HG02642 (cell line): ENCODE data around the gene INTS1.

Experiments
- ATAC-seq: cut with Tn5 transposase; IDR thresholded peaks from one replicate; pipeline ENCODE4 v1.9.1; 2021; ENCODE audit warnings: mild to moderate bottlenecking; ENCODE audit not compliant: unreplicated experiment, poor library complexity

INTS1 gene

GRCh38 chr7:1542329-1542728 lies 38.1 kb upstream of the INTS1 start:
- no peak for ATAC-seq

GRCh38 chr7:1541431-1542162 lies 37.4 kb upstream of the INTS1 start:
- no peak for ATAC-seq

GRCh38 chr7:1540776-1541271 lies 36.6 kb upstream of the INTS1 start:
- no peak for ATAC-seq

- no peak for ATAC-seq
Observed at GRCh38 chr7:1539882-1540775, 35.9 kb upstream of the INTS1 start.

GRCh38 chr7:1539181-1539881 lies 35.1 kb upstream of the INTS1 start:
- no peak for ATAC-seq

- no peak for ATAC-seq
Observed at GRCh38 chr7:1538544-1539180, 34.5 kb upstream of the INTS1 start.

- ATAC-seq: no peak
Observed at GRCh38 chr7:1537535-1538412, 33.6 kb upstream of the INTS1 start.

- no peak for ATAC-seq
Observed at GRCh38 chr7:1536743-1537534, 32.8 kb upstream of the INTS1 start.

GRCh38 chr7:1536455-1536742 lies 32.2 kb upstream of the INTS1 start:
- no peak for ATAC-seq

GRCh38 chr7:1535701-1536454 lies 31.7 kb upstream of the INTS1 start:
- no peak for ATAC-seq

GRCh38 chr7:1535100-1535458 lies 30.9 kb upstream of the INTS1 start:
- ATAC-seq: no peak

- no peak for ATAC-seq
Observed at GRCh38 chr7:1534330-1535099, 30.3 kb upstream of the INTS1 start.

GRCh38 chr7:1533547-1534329 lies 29.5 kb upstream of the INTS1 start:
- ATAC-seq: no peak

- no peak for ATAC-seq
Observed at GRCh38 chr7:1533255-1533546, 29.0 kb upstream of the INTS1 start.

- ATAC-seq: no peak
Observed at GRCh38 chr7:1532456-1533254, 28.5 kb upstream of the INTS1 start.

- no peak for ATAC-seq
Observed at GRCh38 chr7:1531979-1532455, 27.8 kb upstream of the INTS1 start.
